ENCODE data around the gene FMNL3.

The FMNL3 gene

DNA sequence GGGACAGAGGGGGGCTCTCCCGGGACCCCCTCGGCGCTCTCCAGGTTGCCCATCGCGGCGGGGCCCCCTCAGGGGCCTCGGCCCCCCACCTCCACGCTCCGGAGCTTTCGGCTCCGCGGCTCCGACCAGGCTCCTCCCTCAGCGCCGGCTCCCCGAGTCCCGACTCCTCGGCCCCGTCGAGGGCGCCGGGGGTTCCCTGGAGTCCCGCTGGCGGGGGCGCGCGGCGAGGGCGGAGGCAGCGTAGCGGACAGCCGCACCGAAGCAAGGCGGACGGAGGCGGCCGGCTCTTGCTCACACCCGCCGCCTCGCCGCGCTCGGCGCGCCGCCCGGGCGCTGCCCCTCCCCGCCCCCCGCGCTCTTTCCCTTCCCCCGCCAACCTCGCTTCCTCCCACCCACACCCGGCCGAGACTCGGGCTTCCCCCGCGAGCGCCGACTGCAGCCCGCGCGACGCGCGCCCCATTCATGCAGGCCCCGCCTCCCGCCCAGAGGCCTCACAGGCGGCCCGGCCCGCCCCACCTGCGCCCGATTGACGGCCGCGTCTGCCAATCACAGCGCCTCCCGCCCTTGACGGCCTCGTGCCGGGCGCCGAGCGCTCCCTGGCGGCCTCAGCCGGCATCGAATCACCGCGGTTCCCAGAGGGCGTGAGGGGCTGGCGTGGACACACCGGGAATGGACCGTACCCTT is at the start of gene FMNL3:
Gene FMNL3, minus strand, starts transcription at position 278 of the 684 bp plus-strand sequence. Its CDS starts 225 bp downstream, at position 53.
- ChIA-PET CTCF (interaction anchor here (0.9 to 25.0 kb wide), 18 partner anchors 8 to 349 kb away, joined by 3 to 766 read pairs (median 9); no protein-coding TSS in a partner anchor), POLR2A (interaction anchor here (1.0 to 1.5 kb wide), 3 partner anchors 33 to 59 kb away, joined by 3 to 6 read pairs (median 4); partner anchors contain the start of gene TMBIM6)
- TF ChIP-seq, protein P1, sequence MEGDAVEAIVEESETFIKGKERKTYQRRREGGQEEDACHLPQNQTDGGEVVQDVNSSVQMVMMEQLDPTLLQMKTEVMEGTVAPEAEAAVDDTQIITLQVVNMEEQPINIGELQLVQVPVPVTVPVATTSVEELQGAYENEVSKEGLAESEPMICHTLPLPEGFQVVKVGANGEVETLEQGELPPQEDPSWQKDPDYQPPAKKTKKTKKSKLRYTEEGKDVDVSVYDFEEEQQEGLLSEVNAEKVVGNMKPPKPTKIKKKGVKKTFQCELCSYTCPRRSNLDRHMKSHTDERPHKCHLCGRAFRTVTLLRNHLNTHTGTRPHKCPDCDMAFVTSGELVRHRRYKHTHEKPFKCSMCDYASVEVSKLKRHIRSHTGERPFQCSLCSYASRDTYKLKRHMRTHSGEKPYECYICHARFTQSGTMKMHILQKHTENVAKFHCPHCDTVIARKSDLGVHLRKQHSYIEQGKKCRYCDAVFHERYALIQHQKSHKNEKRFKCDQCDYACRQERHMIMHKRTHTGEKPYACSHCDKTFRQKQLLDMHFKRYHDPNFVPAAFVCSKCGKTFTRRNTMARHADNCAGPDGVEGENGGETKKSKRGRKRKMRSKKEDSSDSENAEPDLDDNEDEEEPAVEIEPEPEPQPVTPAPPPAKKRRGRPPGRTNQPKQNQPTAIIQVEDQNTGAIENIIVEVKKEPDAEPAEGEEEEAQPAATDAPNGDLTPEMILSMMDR (IDR thresholded peaks at IDR 0.05; ENCODE audit: insufficient read depth, low read length, missing control alignments): peak; percentile 90
- H3K4me3 ChIP-seq (ENCODE audit: low read depth, low read length): peak within 1 kb of the TSS; percentile 70
- DNase-seq (ENCODE audit: low read depth, low spot score): peak; percentile 59

GRCh38 chr12:49750996-49751393 is 43.8 kb upstream of the FMNL3 start:
- CTCF ChIA-PET: interaction anchor here (1.3 to 4.6 kb wide), 3 partner anchors 10 to 12 kb away, joined by 3 to 48 read pairs (median 19); partner anchors contain the start of gene TMBIM6

GRCh38 chr12:49750027-49750995 is 43.1 kb upstream of the FMNL3 start:
- ChIA-PET POLR2A (interaction anchor here (0.9 kb wide), 1 partner anchor 9 kb away, joined by 6 read pairs; the partner anchor contains the start of gene TMBIM6), CTCF (interaction anchor here (1.0 to 4.7 kb wide), 9 partner anchors 9 to 114 kb away, joined by 3 to 47 read pairs (median 5); partner anchors contain the start of gene TMBIM6)
- H3K4me3 ChIP-seq (ENCODE audit: low read depth, low read length): no peak overlapping the region
- DNase-seq (ENCODE audit: low read depth, low spot score): no peak
- TF ChIP-seq, protein P1 (IDR thresholded peaks at IDR 0.05; ENCODE audit: insufficient read depth, low read length, missing control alignments): no peak

More at GRCh38 chr12:49750996-49751393, 43.8 kb upstream of the FMNL3 start:
- no peak for DNase-seq (ENCODE audit: low read depth, low spot score)
- POLR2A ChIA-PET: no interaction called here
- no peak overlapping the region for H3K4me3 ChIP-seq (ENCODE audit: low read depth, low read length)
- TF ChIP-seq, protein P1 (IDR thresholded peaks at IDR 0.05; ENCODE audit: insufficient read depth, low read length, missing control alignments): no peak

DNA sequence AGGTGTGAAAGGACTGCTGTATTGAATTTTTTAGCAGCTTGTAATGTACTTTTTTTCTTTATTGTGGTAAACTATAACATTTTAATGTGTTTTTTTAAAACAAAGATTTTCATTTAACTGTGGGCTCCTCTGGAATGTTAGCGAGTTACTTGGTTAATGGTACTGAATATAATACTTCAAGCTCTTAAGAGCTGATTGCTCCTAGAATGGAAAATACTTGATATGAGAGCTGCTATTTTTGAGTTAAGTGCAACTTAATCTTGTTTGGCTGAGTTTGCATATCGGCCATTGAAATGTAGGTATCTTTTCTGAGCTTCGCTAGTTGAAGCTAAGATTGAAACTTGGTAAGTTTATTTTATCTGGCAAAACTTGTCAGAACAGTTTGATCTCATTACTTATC is 41.6 kb upstream of the FMNL3 start:
- TF ChIP-seq, protein P1 (IDR thresholded peaks at IDR 0.05; ENCODE audit: insufficient read depth, low read length, missing control alignments): no peak
- no peak for DNase-seq (ENCODE audit: low read depth, low spot score)
- POLR2A ChIA-PET: no interaction called here
- no peak overlapping the region for H3K4me3 ChIP-seq (ENCODE audit: low read depth, low read length)
- CTCF ChIA-PET: interaction anchor here (0.9 to 4.7 kb wide), 9 partner anchors 8 to 118 kb away, joined by 3 to 47 read pairs (median 5); partner anchors contain the start of gene TMBIM6

GRCh38 chr12:49748306-49748705 is 41.1 kb upstream of the FMNL3 start:
- POLR2A ChIA-PET: no interaction called here
- CTCF ChIA-PET: interaction anchor here (0.9 to 4.7 kb wide), 8 partner anchors 15 to 117 kb away, joined by 3 to 47 read pairs (median 4); no protein-coding TSS in a partner anchor
- DNase-seq (ENCODE audit: low read depth, low spot score): no peak
- TF ChIP-seq, protein P1 (IDR thresholded peaks at IDR 0.05; ENCODE audit: insufficient read depth, low read length, missing control alignments): no peak
- no peak overlapping the region for H3K4me3 ChIP-seq (ENCODE audit: low read depth, low read length)
